Osteocyte (in vitro differentiated cells): ENCODE results near the gene HDAC9. TPM values are rescaled to one million over a fixed set of nuclear protein-coding genes. Genes with fewer than 3 reads are reported as not detected.
"Not testable (repeated sequence)": the region's sequence is repeated elsewhere in the genome, so short reads cannot be mapped to it uniquely, and the experiment has no call there.

Experiments
- DNase-seq: peaks from one replicate; pipeline ENCODE4 v3.0.0; 2021; ENCODE audit warnings: mixed read lengths; ENCODE audit not compliant: unreplicated experiment; ENCODE audit errors: extremely low spot score
- H3K27ac Mint-ChIP-seq: one replicate; pipeline ENCODE4 v1.8.0; 2021; ENCODE audit warnings: mild to moderate bottlenecking, mixed read lengths; ENCODE audit not compliant: unreplicated experiment
- H3K27me3 Mint-ChIP-seq: one replicate; pipeline ENCODE4 v1.8.0; 2021; ENCODE audit warnings: mixed read lengths; ENCODE audit not compliant: unreplicated experiment
- H3K36me3 Mint-ChIP-seq: one replicate; pipeline ENCODE4 v1.8.0; 2021; ENCODE audit warnings: mixed read lengths; ENCODE audit not compliant: unreplicated experiment
- H3K4me1 Mint-ChIP-seq: one replicate; pipeline ENCODE4 v1.8.0; 2021; ENCODE audit warnings: mixed read lengths; ENCODE audit not compliant: unreplicated experiment
- H3K4me3 Mint-ChIP-seq: one replicate; pipeline ENCODE4 v1.8.0; 2021; ENCODE audit warnings: mild to moderate bottlenecking, moderate library complexity, mixed read lengths; ENCODE audit not compliant: unreplicated experiment
- H3K9me3 Mint-ChIP-seq: one replicate; pipeline ENCODE4 v1.8.0; 2021; ENCODE audit warnings: mixed read lengths; ENCODE audit not compliant: unreplicated experiment
- total RNA-seq: library from RNA; stranded (reverse); gene quantifications from 2 replicates; pipeline ENCODE4 v1.2.1, GENCODE V29; 2021
- TF ChIP-seq, protein P1 (sequence below): fragments of 200-600 bp; sonication (generic); IDR thresholded peaks from 2 replicates; pipeline ENCODE4 v1.5.0; 2021; ENCODE audit warnings: antibody characterized with exemption, mild to moderate bottlenecking, moderate library complexity

HDAC9 gene
- total RNA-seq, 1 donor from 2014 or later: 0.81 TPM

DNA sequence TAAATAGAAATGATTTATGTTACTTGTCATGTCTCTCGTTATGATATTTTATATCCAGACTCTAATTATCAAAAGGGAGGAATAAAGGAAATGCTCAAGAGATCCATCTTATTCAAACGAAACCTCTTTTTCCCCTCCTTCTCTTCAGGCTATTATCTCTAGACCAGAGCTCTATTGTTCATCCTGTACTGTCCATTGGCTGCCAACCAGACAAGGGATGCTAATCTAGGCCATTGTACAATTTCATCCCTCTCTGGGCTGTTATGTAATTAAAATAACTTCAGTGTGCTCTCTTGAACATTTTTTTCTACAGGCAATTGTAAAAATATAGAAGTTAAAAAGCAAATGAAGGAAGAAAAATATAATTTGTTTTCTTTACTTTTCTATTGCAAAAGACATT is 220.4 kb downstream of the HDAC9 start:
- Mint-ChIP-seq H3K9me3 (no peaks in the 10 kb centered on the region), H3K27ac (no peak overlapping the region), H3K36me3 (no peaks in the 10 kb centered on the region), H3K27me3 (no peaks in the 10 kb centered on the region), H3K4me1 (peaks cover 9% of the 10 kb centered on the region), H3K4me3 (no peak overlapping the region)
- TF ChIP-seq, protein P1, sequence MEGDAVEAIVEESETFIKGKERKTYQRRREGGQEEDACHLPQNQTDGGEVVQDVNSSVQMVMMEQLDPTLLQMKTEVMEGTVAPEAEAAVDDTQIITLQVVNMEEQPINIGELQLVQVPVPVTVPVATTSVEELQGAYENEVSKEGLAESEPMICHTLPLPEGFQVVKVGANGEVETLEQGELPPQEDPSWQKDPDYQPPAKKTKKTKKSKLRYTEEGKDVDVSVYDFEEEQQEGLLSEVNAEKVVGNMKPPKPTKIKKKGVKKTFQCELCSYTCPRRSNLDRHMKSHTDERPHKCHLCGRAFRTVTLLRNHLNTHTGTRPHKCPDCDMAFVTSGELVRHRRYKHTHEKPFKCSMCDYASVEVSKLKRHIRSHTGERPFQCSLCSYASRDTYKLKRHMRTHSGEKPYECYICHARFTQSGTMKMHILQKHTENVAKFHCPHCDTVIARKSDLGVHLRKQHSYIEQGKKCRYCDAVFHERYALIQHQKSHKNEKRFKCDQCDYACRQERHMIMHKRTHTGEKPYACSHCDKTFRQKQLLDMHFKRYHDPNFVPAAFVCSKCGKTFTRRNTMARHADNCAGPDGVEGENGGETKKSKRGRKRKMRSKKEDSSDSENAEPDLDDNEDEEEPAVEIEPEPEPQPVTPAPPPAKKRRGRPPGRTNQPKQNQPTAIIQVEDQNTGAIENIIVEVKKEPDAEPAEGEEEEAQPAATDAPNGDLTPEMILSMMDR: no peak
- no peak for DNase-seq

DNA sequence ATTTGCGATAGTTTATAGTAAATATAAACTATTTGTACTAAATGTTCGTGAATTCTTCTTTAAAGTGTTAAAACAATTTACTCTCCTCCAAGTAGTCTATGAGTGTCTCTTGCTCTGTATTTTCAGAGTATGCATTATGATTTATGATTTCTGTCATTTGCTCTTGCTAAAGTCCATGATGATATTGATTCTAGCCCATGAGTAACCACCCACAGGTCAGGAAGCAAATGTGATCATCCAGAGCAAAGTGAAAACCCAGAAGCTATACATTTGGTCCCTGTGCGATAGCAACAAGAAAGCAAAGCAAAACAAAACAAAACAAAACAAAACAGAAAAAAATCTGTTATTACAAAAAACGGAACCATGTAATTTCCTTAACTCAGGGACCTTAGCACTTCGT is 225.9 kb downstream of the HDAC9 start:
- Mint-ChIP-seq H3K9me3 (no peaks in the 10 kb centered on the region), H3K4me3 (no peak overlapping the region), H3K4me1 (no peaks in the 10 kb centered on the region), H3K27ac (no peak overlapping the region), H3K27me3 (no peaks in the 10 kb centered on the region), H3K36me3 (no peaks in the 10 kb centered on the region)
- TF ChIP-seq, protein P1: no peak
- no peak for DNase-seq

DNA sequence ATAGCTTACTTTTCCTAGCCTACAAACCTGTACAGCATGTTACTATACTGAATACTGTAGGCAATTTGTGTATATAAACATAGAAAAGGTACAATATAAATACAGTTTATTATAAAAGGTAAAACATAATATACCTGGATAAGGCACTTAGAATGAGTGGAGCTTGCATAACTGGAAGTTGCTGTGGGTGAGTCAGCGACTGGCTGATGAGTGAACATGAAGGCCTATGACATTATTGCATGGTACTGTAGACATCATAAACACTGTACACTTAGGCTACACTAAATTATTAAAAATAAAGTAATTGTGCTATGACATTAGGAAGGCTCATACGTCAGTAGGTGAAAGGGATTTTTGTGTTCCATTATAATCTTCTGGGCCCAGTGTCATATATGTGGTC is 228.8 kb downstream of the HDAC9 start:
- no peak for DNase-seq
- Mint-ChIP-seq H3K36me3 (no peaks in the 10 kb centered on the region), H3K4me3 (no peak overlapping the region)

DNA sequence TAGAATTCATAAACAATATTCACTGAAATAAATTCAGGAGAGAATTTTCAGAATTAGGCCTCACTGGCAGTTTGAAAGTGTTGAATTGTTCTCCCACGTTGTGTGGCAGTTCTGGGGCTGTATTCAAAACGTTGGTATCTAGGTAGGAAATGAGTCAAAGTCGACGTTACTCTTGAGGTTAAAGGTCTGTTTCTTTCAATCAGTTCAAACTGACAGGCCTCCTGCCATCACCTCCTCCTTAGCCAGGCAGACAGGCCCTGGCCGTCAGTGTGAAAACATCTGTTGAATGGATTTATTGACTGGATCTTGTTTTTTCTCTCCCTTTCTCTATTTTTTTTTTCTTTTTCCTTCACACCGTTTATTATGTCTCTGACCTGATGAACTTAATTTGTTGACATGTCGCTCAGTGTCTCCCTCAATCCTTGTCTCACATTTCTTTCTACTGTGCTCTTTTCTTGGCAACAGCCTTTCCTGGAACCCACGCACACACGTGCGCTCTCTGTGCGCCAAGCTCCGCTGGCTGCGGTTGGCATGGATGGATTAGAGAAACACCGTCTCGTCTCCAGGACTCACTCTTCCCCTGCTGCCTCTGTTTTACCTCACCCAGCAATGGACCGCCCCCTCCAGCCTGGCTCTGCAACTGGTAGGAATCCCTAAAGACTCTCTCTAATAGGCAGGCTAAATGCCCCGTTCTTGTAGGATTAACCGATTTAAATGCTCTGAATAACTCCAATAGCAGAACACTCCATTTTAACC is 231.7 kb downstream of the HDAC9 start:
- DNase-seq: no peak
- no peaks in the 10 kb centered on the region for H3K27me3 Mint-ChIP-seq
- no peaks in the 10 kb centered on the region for H3K9me3 Mint-ChIP-seq
- no peaks in the 10 kb centered on the region for H3K4me1 Mint-ChIP-seq
- no peak overlapping the region for H3K27ac Mint-ChIP-seq
- no peaks in the 10 kb centered on the region for H3K36me3 Mint-ChIP-seq
- H3K4me3 Mint-ChIP-seq: no peak overlapping the region
- TF ChIP-seq, protein P1: no peak

More for the DNA sequence above, 228.8 kb downstream of the HDAC9 start:
- Mint-ChIP-seq H3K27ac (no peak overlapping the region), H3K27me3 (no peaks in the 10 kb centered on the region), H3K9me3 (no peaks in the 10 kb centered on the region), H3K4me1 (no peaks in the 10 kb centered on the region)
- TF ChIP-seq, protein P1: no peak

DNA sequence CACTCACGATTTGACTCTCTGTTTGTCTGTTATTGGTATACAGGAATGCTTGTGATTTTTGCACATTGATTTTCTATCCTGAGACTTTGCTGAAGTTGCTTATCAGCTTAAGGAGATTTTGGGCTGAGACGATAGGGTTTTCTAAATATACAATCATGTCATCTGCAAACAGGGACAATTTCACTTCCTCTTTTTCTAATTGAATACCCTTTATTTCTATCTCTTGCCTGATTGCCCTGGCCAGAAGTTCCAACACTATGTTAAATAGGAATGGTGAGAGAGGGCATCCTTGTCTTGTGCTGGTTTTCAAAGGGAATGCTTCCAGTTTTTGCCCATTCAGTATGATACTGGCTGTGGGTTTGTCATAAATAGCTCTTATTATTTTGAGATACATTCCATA is 240.5 kb downstream of the HDAC9 start:
- peaks cover 13% of the 10 kb centered on the region for H3K9me3 Mint-ChIP-seq

More for the DNA sequence above, 240.5 kb downstream of the HDAC9 start:
- not testable (repeated sequence) for DNase-seq, H3K36me3 Mint-ChIP-seq, H3K27ac Mint-ChIP-seq, H3K27me3 Mint-ChIP-seq, H3K4me1 Mint-ChIP-seq, H3K4me3 Mint-ChIP-seq
